Activated B cell treated with CpG ODN at 0.5 μM for 24 hours (primary cell): ENCODE results near the gene AFAP1L2. TPM values are rescaled to one million over a fixed set of nuclear protein-coding genes. Genes with fewer than 3 reads are reported as not detected.

Experiments used
- ATAC-seq: fragments of 200-7000 bp; cut with Tn5 transposase; one replicate; pipeline ENCODE4 v1.10.0; 2021; ENCODE audit warnings: low read depth, mild to moderate bottlenecking, moderate library complexity
- CTCF ChIA-PET: fragments of 350-600 bp; sonication (Branson Sonifier 250); formaldehyde crosslinking; loops from one replicate; lab custom pipeline; 2021; ENCODE audit warnings: antibody characterized with exemption; lab: Charles Lee
- POLR2A ChIA-PET: fragments of 350-600 bp; sonication (Branson Sonifier 250); formaldehyde crosslinking; loops from one replicate; lab custom pipeline; 2021; ENCODE audit warnings: antibody characterized with exemption; lab: Charles Lee
- DNase-seq: peaks from one replicate; pipeline ENCODE4 v3.0.0; 2022
- H3K27ac Mint-ChIP-seq: one replicate; pipeline ENCODE4 v1.8.0; 2020; ENCODE audit warnings: mixed read lengths
- H3K27me3 Mint-ChIP-seq: one replicate; pipeline ENCODE4 v1.8.0; 2021; ENCODE audit warnings: mixed read lengths
- H3K36me3 Mint-ChIP-seq: one replicate; pipeline ENCODE4 v1.8.0; 2021; ENCODE audit warnings: low read depth, mixed read lengths
- H3K4me1 Mint-ChIP-seq: one replicate; pipeline ENCODE4 v1.8.0; 2021; ENCODE audit warnings: mixed read lengths
- H3K4me3 Mint-ChIP-seq: one replicate; pipeline ENCODE4 v1.8.0; 2020; ENCODE audit warnings: mild to moderate bottlenecking, mixed read lengths
- H3K9me3 Mint-ChIP-seq: one replicate; pipeline ENCODE4 v1.8.0; 2020; ENCODE audit warnings: mixed read lengths
- CTCF ChIP-seq: fragments of 200-600 bp; IDR thresholded peaks from one replicate; pipeline ENCODE4 v1.8.0; 2022; ENCODE audit warnings: antibody characterized with exemption, mild to moderate bottlenecking
- intact Hi-C: fragments of 100-400 bp; cut with micrococcal nuclease; formaldehyde crosslinking; loops from one replicate; pipeline ENCODE4 v1.15.1; 2024
- total RNA-seq: library from RNA; stranded (reverse); gene quantifications from 2 replicates; pipeline ENCODE4 v1.2.3, GENCODE V29; 2022

Gene AFAP1L2
- total RNA-seq, 1 donor from 2014 or later = 0.89 TPM

DNA sequence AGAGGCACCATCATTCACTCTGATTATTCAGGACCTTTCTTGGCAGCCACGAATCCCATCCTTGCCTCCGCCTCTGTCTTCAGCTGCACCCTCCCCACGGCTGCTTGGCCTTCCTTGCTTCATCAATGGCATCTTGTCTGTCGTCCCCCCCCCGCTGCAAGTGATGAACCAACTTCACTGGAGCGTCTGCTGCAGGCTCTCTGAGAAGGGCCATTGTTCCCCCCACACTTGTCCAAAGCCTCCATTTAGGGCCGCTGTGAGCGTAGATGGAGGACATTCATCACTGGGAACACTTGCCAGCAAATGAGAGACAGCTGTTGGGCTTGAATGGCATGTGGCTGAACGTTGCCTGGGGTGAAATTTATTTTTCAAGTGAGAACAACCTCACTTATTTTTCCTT is 20.1 kb downstream of the AFAP1L2 start:
- H3K4me3 Mint-ChIP-seq = no peak overlapping the region
- ChIA-PET CTCF (no interaction called here), POLR2A (no interaction called here)
- H3K4me1 Mint-ChIP-seq = no peaks in the 10 kb centered on the region
- no peaks in the 10 kb centered on the region for H3K9me3 Mint-ChIP-seq
- no peak overlapping the region for H3K27ac Mint-ChIP-seq
- H3K27me3 Mint-ChIP-seq = peaks cover 7% of the 10 kb centered on the region
- TF ChIP-seq CTCF = no peak
- ATAC-seq (no peak), DNase-seq (no peak)
- intact Hi-C loops = no loop called here
- no peaks in the 10 kb centered on the region for H3K36me3 Mint-ChIP-seq

- H3K4me1 Mint-ChIP-seq = no peaks in the 10 kb centered on the region
- no peaks in the 10 kb centered on the region for H3K9me3 Mint-ChIP-seq
- no peaks in the 10 kb centered on the region for H3K36me3 Mint-ChIP-seq
- TF ChIP-seq CTCF = no peak
- intact Hi-C loops = no loop called here
- H3K27me3 Mint-ChIP-seq = peaks cover 11% of the 10 kb centered on the region
- ATAC-seq = no peak
- no peak overlapping the region for H3K4me3 Mint-ChIP-seq
- H3K27ac Mint-ChIP-seq = no peak overlapping the region
- POLR2A ChIA-PET = no interaction called here
- CTCF ChIA-PET = no interaction called here
- no peak for DNase-seq
Observed at GRCh38 chr10:114380797-114381196, 23.5 kb downstream of the AFAP1L2 start.

GRCh38 chr10:114380060-114380459 is 24.2 kb downstream of the AFAP1L2 start:
- DNase-seq (no peak), ATAC-seq (no peak)
- Mint-ChIP-seq H3K27me3 (peaks cover 11% of the 10 kb centered on the region), H3K27ac (no peak overlapping the region), H3K9me3 (no peaks in the 10 kb centered on the region), H3K4me3 (no peak overlapping the region), H3K4me1 (no peaks in the 10 kb centered on the region), H3K36me3 (no peaks in the 10 kb centered on the region)
- no peak for TF ChIP-seq CTCF
- CTCF ChIA-PET = no interaction called here
- POLR2A ChIA-PET = no interaction called here
- intact Hi-C loops = no loop called here

- intact Hi-C loops = no loop called here
- H3K27ac Mint-ChIP-seq = no peak overlapping the region
- no peak for DNase-seq
- H3K4me1 Mint-ChIP-seq = no peaks in the 10 kb centered on the region
- no peak for ATAC-seq
- POLR2A ChIA-PET = no interaction called here
- no peaks in the 10 kb centered on the region for H3K9me3 Mint-ChIP-seq
- CTCF ChIA-PET = no interaction called here
- H3K27me3 Mint-ChIP-seq = peaks cover 11% of the 10 kb centered on the region
- no peak for TF ChIP-seq CTCF
- H3K4me3 Mint-ChIP-seq = no peak overlapping the region
- H3K36me3 Mint-ChIP-seq = no peaks in the 10 kb centered on the region
Observed at GRCh38 chr10:114379631-114380041, 24.7 kb downstream of the AFAP1L2 start.

- Mint-ChIP-seq H3K27me3 (peaks cover 15% of the 10 kb centered on the region), H3K27ac (no peak overlapping the region), H3K36me3 (no peaks in the 10 kb centered on the region), H3K9me3 (no peaks in the 10 kb centered on the region), H3K4me1 (no peaks in the 10 kb centered on the region), H3K4me3 (no peak overlapping the region)
- ChIA-PET POLR2A (no interaction called here), CTCF (no interaction called here)
- intact Hi-C loops = no loop called here
- TF ChIP-seq CTCF = no peak
- ATAC-seq = no peak
- DNase-seq = no peak
Observed at GRCh38 chr10:114376523-114376922, 27.8 kb downstream of the AFAP1L2 start.
